Small intestine (tissue), 7 donors: ENCODE measurements around the gene CRYBG2. TPM values are rescaled to one million over a fixed set of nuclear protein-coding genes. Genes with fewer than 3 reads are reported as not detected.
"Not testable (repeated sequence)": the region's sequence is repeated elsewhere in the genome, so short reads cannot be mapped to it uniquely, and the experiment has no call there.

Experiments
- DNase-seq, 2 donors: peaks; one replicate each; pipeline versions ENCODE4 v3.0.0 to v3.0.0-alpha.2; 2013
- FAIRE-seq: peaks from 2 replicates; lab custom pipeline; 2012; peaks lifted over from hg19 to GRCh38; lab: Jason Lieb, UNC
- H3K27ac ChIP-seq, 3 donors: one replicate each; pipeline ENCODE4 v1.5.1; 2013; ENCODE audit warnings: low read length in 2 of 3, mild to moderate bottlenecking in 2 of 3, control low read depth in 1 of 3, inconsistent platforms in 1 of 3, low read depth in 1 of 3, moderate library complexity in 1 of 3
- H3K27me3 ChIP-seq, 3 donors: one replicate each; pipeline ENCODE4 v1.6.1; 2013; ENCODE audit warnings: low read length in 3 of 3, inconsistent platforms in 1 of 3; ENCODE audit not compliant: control insufficient read depth in 3 of 3, insufficient read depth in 3 of 3
- H3K36me3 ChIP-seq, 3 donors: one replicate each; pipeline ENCODE4 v1.6.1; 2013; ENCODE audit warnings: low read length in 3 of 3, inconsistent platforms in 1 of 3, low read depth in 1 of 3, mild to moderate bottlenecking in 1 of 3, moderate library complexity in 1 of 3; ENCODE audit not compliant: control insufficient read depth in 3 of 3, insufficient read depth in 2 of 3
- H3K4me1 ChIP-seq, 3 donors: one replicate each; pipeline ENCODE4 v1.6.1; 2013; ENCODE audit warnings: low read length in 2 of 3, inconsistent platforms in 1 of 3, low read depth in 1 of 3, mild to moderate bottlenecking in 1 of 3, moderate library complexity in 1 of 3; ENCODE audit not compliant: control insufficient read depth in 3 of 3, insufficient read depth in 2 of 3
- H3K4me3 ChIP-seq, 3 donors: one replicate each; pipeline ENCODE4 v1.5.1; 2013; ENCODE audit warnings: low read length in 3 of 3, control low read depth in 1 of 3, inconsistent platforms in 1 of 3, low read depth in 1 of 3, mild to moderate bottlenecking in 1 of 3, moderate library complexity in 1 of 3
- H3K9me3 ChIP-seq, 2 donors: one replicate each; pipeline ENCODE4 v1.6.1; 2013; ENCODE audit warnings: low read depth in 1 of 2, low read length in 1 of 2; ENCODE audit not compliant: control insufficient read depth in 2 of 2, insufficient read depth in 1 of 2
- WGBS, 3 donors: extraction: QIAGEN DNeasy Blood & Tissue Kit; methylation state at CpG; one replicate each; pipeline ENCODE4 v1.1.7; 2013; 5-methylcytosine and 5-hydroxymethylcytosine counted together
- polyA plus RNA-seq, 4 donors: library from polyadenylated mRNA; stranded (reverse) in 3 of 4; unstranded in 1 of 4; fragments of 200-250 nt in 3 of 4; fragments of 120-200 nt in 1 of 4; gene quantifications; one replicate each; pipeline versions ENCODE4 v1.2.1 to v1.2.3, GENCODE V29; 2013
- donor health status: healthy with polysubstance abuse.
- donor health status: control.
- donor health status: control.
- donor health status: Bipolar disorder and iron deficiency.
- donor health status: healthy.

CRYBG2 gene
- polyA plus RNA-seq, 4 donors: 2.4 to 267 (median 63.7) TPM

- not testable (repeated sequence) for H3K4me3 ChIP-seq, H3K9me3 ChIP-seq, H3K27ac ChIP-seq, FAIRE-seq, H3K4me1 ChIP-seq, H3K27me3 ChIP-seq, DNase-seq
- peaks cover 0 to 17% (median 9%) of the 10 kb centered on the region in 3 donors for H3K36me3 ChIP-seq
- WGBS, 3 donors: 85 to 94% (median 91%) methylated on average over 3 to 4 of the region's 4 CpGs
These were observed 24.6 kb downstream of the CRYBG2 start for GRCh38 chr1:26329380-26329779.

GRCh38 chr1:26328597-26328996 lies 25.3 kb downstream of the CRYBG2 start:
- H3K4me1 ChIP-seq: no peaks in the 10 kb centered on the region
- H3K4me3 ChIP-seq: no peak overlapping the region
- H3K27ac ChIP-seq: no peak overlapping the region
- H3K27me3 ChIP-seq: peaks cover 0 to 2% (median 0%) of the 10 kb centered on the region in 3 donors
- 82 to 97% (median 84%) methylated on average over 8 of the region's 8 CpGs for WGBS, 3 donors
- FAIRE-seq (no peak), DNase-seq (no peak)
- H3K9me3 ChIP-seq: no peaks in the 10 kb centered on the region
- H3K36me3 ChIP-seq: peaks cover 0 to 22% (median 9%) of the 10 kb centered on the region in 3 donors

GRCh38 chr1:26327956-26328362 lies 26.0 kb downstream of the CRYBG2 start:
- peaks cover 0 to 27% (median 9%) of the 10 kb centered on the region in 3 donors for H3K36me3 ChIP-seq
- no peaks in the 10 kb centered on the region for H3K9me3 ChIP-seq
- no peaks in the 10 kb centered on the region for H3K4me1 ChIP-seq
- 85 to 92% (median 87%) methylated on average over 8 of the region's 8 CpGs for WGBS, 3 donors
- no peak for DNase-seq
- FAIRE-seq: no peak
- no peak overlapping the region for H3K27ac ChIP-seq
- H3K4me3 ChIP-seq: no peak overlapping the region
- peaks cover 0 to 2% (median 0%) of the 10 kb centered on the region in 3 donors for H3K27me3 ChIP-seq

GRCh38 chr1:26324550-26324949 lies 29.4 kb downstream of the CRYBG2 start:
- Histone ChIP-seq H3K4me3 (no peak overlapping the region), H3K4me1 (peaks cover 0 to 4% (median 0%) of the 10 kb centered on the region in 3 donors), H3K36me3 (peaks cover 0 to 38% (median 4%) of the 10 kb centered on the region in 3 donors), H3K9me3 (no peaks in the 10 kb centered on the region), H3K27me3 (no peaks in the 10 kb centered on the region), H3K27ac (no peak overlapping the region)
- 71 to 80% (median 76%) methylated on average over 3 of the region's 3 CpGs for WGBS, 3 donors
- DNase-seq (no peak), FAIRE-seq (no peak)

GRCh38 chr1:26323382-26323781 lies 30.5 kb downstream of the CRYBG2 start:
- Histone ChIP-seq H3K4me1 (peaks cover 0 to 4% (median 0%) of the 10 kb centered on the region in 3 donors), H3K27me3 (no peaks in the 10 kb centered on the region), H3K27ac (no peak overlapping the region), H3K9me3 (no peaks in the 10 kb centered on the region), H3K36me3 (peaks cover 0 to 38% (median 4%) of the 10 kb centered on the region in 3 donors), H3K4me3 (no peak overlapping the region)
- FAIRE-seq: no peak
- WGBS, 3 donors: 92 to 98% (median 98%) methylated on average over 2 of the region's 2 CpGs
- no peak for DNase-seq

GRCh38 chr1:26322042-26322331 lies 31.9 kb downstream of the CRYBG2 start:
- 77 to 80% (median 79%) methylated on average over 10 of the region's 10 CpGs for WGBS, 3 donors
- no peak overlapping the region for H3K27ac ChIP-seq
- no peak for FAIRE-seq

GRCh38 chr1:26321315-26322041 lies 32.5 kb downstream of the CRYBG2 start:
- peaks cover 0 to 4% (median 0%) of the 10 kb centered on the region in 3 donors for H3K4me1 ChIP-seq
- H3K4me3 ChIP-seq: no peak overlapping the region
- H3K36me3 ChIP-seq: peaks cover 0 to 35% (median 4%) of the 10 kb centered on the region in 3 donors
- H3K9me3 ChIP-seq: no peaks in the 10 kb centered on the region
- DNase-seq (peak; percentile 90), FAIRE-seq (no peak)
- H3K27me3 ChIP-seq: no peaks in the 10 kb centered on the region
- H3K27ac ChIP-seq: no peak overlapping the region
- WGBS, 3 donors: 14 to 17% (median 16%) methylated on average over 16 of the region's 16 CpGs

More at GRCh38 chr1:26322042-26322331, 31.9 kb downstream of the CRYBG2 start:
- Histone ChIP-seq H3K27me3 (no peaks in the 10 kb centered on the region), H3K36me3 (peaks cover 0 to 35% (median 4%) of the 10 kb centered on the region in 3 donors), H3K9me3 (no peaks in the 10 kb centered on the region), H3K4me1 (peaks cover 0 to 4% (median 0%) of the 10 kb centered on the region in 3 donors), H3K4me3 (no peak overlapping the region)
- DNase-seq: no peak

- WGBS, 3 donors: 62 to 80% (median 65%) methylated on average over 2 of the region's 2 CpGs
- Histone ChIP-seq H3K27me3 (no peaks in the 10 kb centered on the region), H3K27ac (no peak overlapping the region), H3K9me3 (no peaks in the 10 kb centered on the region), H3K4me3 (no peak overlapping the region), H3K4me1 (peaks cover 0 to 4% (median 0%) of the 10 kb centered on the region in 3 donors), H3K36me3 (peaks cover 0 to 35% (median 4%) of the 10 kb centered on the region in 3 donors)
- FAIRE-seq (no peak), DNase-seq (no peak)
These were observed 33.0 kb downstream of the CRYBG2 start for GRCh38 chr1:26320896-26321295.
